Cardiac muscle cell (in vitro differentiated cells and primary cell): ENCODE measurements around the gene SAT2. TPM values are rescaled to one million over a fixed set of nuclear protein-coding genes. Genes with fewer than 3 reads are reported as not detected.

Experiments used
- DNase-seq, 2 donors: peaks; one replicate each; pipeline versions ENCODE4 v3.0.0 to v3.0.0-alpha.2; 2010 to 2017; ENCODE audit warnings: low read depth in 1 of 2, low spot score in 1 of 2
- H3K27ac ChIP-seq: fragments of 200-600 bp; sonication (generic); 2 replicates; pipeline ENCODE4 v1.5.1; 2016
- H3K27me3 ChIP-seq: fragments of 200-600 bp; sonication (generic); 2 replicates; pipeline ENCODE4 v1.6.0; 2016; ENCODE audit warnings: control low read depth
- H3K36me3 ChIP-seq: fragments of 200-600 bp; sonication (generic); 2 replicates; pipeline ENCODE4 v1.5.1; 2016; ENCODE audit warnings: control low read depth
- H3K4me1 ChIP-seq: fragments of 200-600 bp; sonication (generic); 2 replicates; pipeline ENCODE4 v1.8.1; 2017; ENCODE audit warnings: low read depth, mild to moderate bottlenecking, mixed run types
- H3K4me3 ChIP-seq: fragments of 200-600 bp; sonication (generic); 2 replicates; pipeline ENCODE4 v1.5.1; 2016; ENCODE audit warnings: mild to moderate bottlenecking
- H3K9me3 ChIP-seq: fragments of 200-600 bp; sonication (generic); 2 replicates; pipeline ENCODE4 v1.5.1; 2017; ENCODE audit warnings: low read depth, mild to moderate bottlenecking, control low read depth
- polyA plus RNA-seq: library from polyadenylated mRNA; unstranded; fragments of >200 nt; fragmentation: Nextera tagmentation; extraction: Ambion mirVana; gene quantifications from 2 replicates; pipeline ENCODE4 v1.2.1, GENCODE V29; 2016
- total RNA-seq: library from RNA; depleted of rRNA; stranded (reverse); fragments of >200 nt; gene quantifications from 2 replicates; pipeline ENCODE4 v1.2.3, GENCODE V29; 2016
- TF ChIP-seq, protein P1 (sequence below): IDR thresholded peaks from 2 replicates; pipeline ENCODE4 v1.5.1; 2012; ENCODE audit warnings: low read depth, mild to moderate bottlenecking, low read length

SAT2 gene
- total and polyA plus RNA-seq, 2 experiments from 2014 or later, result 142 to 143 TPM

DNA sequence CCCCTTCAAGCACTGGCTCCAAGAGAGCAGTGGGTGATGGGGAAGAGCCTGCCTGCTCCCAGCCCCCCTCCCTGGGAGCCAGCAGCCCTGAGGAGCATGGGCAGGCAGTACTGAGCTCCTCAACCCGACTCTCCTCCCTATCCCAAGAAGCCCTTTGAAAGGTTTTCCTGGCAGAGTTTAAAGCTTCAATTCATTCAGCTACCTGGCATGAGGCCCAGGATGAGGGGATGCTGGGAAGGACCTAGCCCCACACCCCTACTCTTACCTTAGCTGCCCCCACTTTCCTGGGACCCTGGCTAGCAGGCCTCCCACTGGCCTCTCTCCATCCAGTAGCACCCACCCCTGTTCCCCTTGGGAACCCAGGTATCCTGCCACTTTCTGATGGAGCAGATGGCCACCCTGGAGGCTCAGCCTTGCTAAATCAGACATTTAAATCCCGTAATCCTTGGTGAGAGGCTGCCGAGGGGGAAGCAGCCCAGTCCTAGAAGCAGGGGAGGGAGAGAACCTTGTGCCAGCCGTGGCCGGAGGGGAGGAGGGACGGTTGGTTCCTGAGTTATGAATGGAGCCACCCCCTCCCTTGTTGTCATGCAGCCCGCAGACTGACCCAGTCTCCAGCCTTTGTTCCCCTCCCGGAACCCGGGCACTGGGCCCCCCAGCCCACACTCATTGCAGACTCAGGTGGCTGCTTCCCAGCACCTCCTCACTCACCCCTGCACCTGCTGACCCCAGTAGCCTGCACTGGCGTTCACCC is 40.2 kb upstream of the SAT2 start:
- H3K9me3 ChIP-seq, result no peaks in the 10 kb centered on the region
- no peak overlapping the region for H3K4me3 ChIP-seq
- H3K27me3 ChIP-seq, result no peaks in the 10 kb centered on the region
- TF ChIP-seq, protein P1, sequence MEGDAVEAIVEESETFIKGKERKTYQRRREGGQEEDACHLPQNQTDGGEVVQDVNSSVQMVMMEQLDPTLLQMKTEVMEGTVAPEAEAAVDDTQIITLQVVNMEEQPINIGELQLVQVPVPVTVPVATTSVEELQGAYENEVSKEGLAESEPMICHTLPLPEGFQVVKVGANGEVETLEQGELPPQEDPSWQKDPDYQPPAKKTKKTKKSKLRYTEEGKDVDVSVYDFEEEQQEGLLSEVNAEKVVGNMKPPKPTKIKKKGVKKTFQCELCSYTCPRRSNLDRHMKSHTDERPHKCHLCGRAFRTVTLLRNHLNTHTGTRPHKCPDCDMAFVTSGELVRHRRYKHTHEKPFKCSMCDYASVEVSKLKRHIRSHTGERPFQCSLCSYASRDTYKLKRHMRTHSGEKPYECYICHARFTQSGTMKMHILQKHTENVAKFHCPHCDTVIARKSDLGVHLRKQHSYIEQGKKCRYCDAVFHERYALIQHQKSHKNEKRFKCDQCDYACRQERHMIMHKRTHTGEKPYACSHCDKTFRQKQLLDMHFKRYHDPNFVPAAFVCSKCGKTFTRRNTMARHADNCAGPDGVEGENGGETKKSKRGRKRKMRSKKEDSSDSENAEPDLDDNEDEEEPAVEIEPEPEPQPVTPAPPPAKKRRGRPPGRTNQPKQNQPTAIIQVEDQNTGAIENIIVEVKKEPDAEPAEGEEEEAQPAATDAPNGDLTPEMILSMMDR, result no peak
- H3K36me3 ChIP-seq, result peaks cover 26% of the 10 kb centered on the region
- DNase-seq, result no peak
- H3K4me1 ChIP-seq, result no peaks in the 10 kb centered on the region
- peak overlapping the region; percentile 38 for H3K27ac ChIP-seq

DNA sequence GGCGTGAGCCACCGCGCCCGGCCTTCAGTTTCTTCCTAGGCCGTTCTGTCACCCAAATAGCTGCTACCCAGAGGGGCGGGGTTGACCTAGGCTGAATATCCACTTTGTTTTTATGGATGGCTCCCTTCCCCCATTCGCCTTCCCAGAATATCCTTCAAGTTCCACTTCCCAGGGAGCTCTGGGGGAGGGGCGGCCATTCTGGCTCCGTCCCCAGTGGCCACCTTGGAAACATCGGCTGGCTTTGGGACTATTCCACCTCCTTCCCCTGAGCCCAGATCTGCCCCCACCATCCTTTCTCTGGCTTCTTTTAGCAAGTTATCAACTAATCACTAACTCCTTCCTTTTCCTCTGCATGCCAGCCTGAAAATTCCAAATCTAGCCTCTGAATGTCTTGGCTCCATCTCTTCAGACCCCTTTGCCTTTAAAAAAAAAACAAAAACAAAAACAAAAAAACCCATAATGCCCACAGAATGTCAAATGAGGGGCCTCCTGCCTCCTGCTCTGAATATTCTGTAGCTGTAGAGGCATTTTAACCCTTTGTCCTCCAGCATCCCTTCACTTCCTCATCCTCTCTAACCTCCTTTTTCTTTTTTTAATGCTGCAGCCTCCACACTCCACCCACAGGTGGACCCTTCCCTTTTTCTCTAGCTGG is 29.5 kb upstream of the SAT2 start:
- no peaks in the 10 kb centered on the region for H3K9me3 ChIP-seq
- TF ChIP-seq, protein P1, result no peak
- peaks cover 30% of the 10 kb centered on the region for H3K4me1 ChIP-seq
- H3K4me3 ChIP-seq, result no peak overlapping the region
- H3K27ac ChIP-seq, result peak overlapping the region; percentile 87
- peak; percentile 68 to 94 for DNase-seq
- H3K27me3 ChIP-seq, result no peaks in the 10 kb centered on the region
- peaks cover 2% of the 10 kb centered on the region for H3K36me3 ChIP-seq

DNA sequence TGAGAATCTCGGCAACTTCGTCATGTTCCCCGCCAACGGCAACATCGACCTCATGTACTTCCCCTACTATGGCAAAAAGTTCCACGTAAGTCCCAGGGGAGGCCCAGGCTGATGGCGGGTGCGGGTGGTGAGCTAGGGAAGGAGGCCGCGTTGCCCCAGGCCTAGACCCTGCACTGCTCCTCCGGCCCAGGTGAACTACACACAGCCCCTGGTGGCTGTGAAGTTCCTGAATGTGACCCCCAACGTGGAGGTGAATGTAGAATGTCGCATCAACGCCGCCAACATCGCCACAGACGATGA is 27.9 kb upstream of the SAT2 start:
- TF ChIP-seq, protein P1, result no peak
- DNase-seq, result no peak

GRCh38 chr17:7654832-7655540 is 27.4 kb upstream of the SAT2 start:
- Histone ChIP-seq H3K4me1 (peaks cover 32% of the 10 kb centered on the region), H3K9me3 (no peaks in the 10 kb centered on the region), H3K36me3 (peaks cover 2% of the 10 kb centered on the region), H3K27ac (peak overlapping the region; percentile 87), H3K4me3 (no peak overlapping the region), H3K27me3 (no peaks in the 10 kb centered on the region)
- DNase-seq, result peak in 1 of 2 donors; percentile 59
- TF ChIP-seq, protein P1, result no peak

More for the DNA sequence above, 27.9 kb upstream of the SAT2 start:
- Histone ChIP-seq H3K9me3 (no peaks in the 10 kb centered on the region), H3K4me1 (peaks cover 30% of the 10 kb centered on the region), H3K36me3 (peaks cover 2% of the 10 kb centered on the region), H3K4me3 (no peak overlapping the region), H3K27ac (peak overlapping the region; percentile 87), H3K27me3 (no peaks in the 10 kb centered on the region)

DNA sequence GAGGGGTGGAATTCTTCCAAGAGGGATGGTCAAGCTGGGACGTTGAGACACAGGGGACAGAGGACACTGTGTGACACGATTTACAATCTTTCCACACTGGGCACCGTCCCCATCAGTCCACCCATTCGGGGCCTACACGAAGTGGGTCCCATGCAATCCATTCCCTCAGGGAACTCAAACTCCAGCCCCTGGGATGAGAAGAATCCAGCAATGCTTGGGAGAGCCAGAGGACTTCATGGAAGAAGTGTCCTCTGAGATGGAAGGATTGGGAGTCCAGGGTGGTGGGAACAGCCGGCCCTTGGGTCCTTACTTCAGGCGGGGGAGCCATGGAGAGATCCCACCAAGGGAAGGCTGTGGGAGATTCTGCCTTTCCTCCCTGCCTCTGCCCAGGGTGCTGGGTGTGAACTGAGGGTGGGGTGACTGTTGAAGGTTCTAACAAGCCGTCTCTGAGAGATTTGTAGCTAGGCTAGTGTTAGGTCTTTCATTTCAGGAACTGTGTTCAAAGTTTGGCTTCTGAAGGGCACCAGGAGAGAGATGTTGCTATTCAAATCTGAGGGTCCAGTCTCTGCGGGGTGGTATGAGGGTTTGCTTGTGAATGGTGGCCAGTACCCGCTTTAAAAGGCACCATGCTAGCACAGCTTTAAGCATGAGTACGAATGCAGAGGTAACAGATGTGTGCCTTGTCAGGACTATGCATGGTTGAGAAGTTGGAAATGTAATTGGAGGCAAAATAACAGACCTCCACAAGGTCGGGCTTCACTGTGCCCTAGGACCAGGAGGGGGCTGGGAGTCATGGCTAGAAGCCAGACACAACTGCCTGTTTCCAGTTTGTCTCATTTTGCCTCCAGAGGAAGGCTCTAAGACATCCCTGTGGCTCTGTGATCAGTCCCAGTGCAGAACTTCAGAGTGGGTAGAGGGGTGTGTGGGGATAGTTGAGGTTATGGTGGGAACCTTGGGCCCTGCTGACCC is 25.1 kb upstream of the SAT2 start:
- peak overlapping the region; percentile 82 for H3K27ac ChIP-seq
- TF ChIP-seq, protein P1, result no peak
- H3K9me3 ChIP-seq, result no peaks in the 10 kb centered on the region
- no peak for DNase-seq
- no peaks in the 10 kb centered on the region for H3K27me3 ChIP-seq
- peak overlapping the region; percentile 83 for H3K4me3 ChIP-seq
- H3K4me1 ChIP-seq, result peaks cover 30% of the 10 kb centered on the region
- peaks cover 2% of the 10 kb centered on the region for H3K36me3 ChIP-seq
